Measurements from ENCODE around the gene TBCEL. TPM values are rescaled to one million over a fixed set of nuclear protein-coding genes. Genes with fewer than 3 reads are reported as not detected.

The TBCEL gene
- total and polyA plus RNA-seq, 12 donors: 3.9 to 39.9 (median 28.8) TPM

DNA sequence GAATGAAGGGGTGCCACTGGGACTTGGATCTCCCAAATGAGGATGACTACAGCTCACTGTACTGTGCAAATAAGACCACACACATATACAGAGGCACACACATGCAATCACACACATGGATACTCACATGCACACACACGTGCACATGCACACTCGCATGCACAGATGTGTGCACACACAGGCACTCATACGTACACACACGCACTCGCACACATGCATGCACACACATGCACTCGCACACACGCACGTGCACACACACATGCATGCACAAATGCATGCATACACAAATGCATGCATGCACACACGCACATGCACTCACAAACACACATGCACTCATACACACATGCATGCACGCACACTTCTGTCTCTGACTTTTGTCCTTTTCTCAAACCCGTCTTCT, 113.1 kb downstream of the TBCEL start:
- Histone ChIP-seq H3K27ac (no peak overlapping the region), H3K36me3 (no peaks in the 10 kb centered on the region), H3K9me3 (no peaks in the 10 kb centered on the region), H3K4me1 (peaks cover 0 to 14% (median 6%) of the 10 kb centered on the region in 9 donors), H3K27me3 (no peaks in the 10 kb centered on the region), H3K4me3 (no peak overlapping the region)
- ATAC-seq (no peak), DNase-seq (no peak)
- WGBS, 2 donors: 90 to 91% methylated on average over 11 of the region's 11 CpGs
- TF ChIP-seq CTCF (IDR thresholded peaks at IDR 0.05): no peak
- intact Hi-C loops (cut with DNase I): no loop called here

GRCh38 chr11:121138259-121138658, 114.4 kb downstream of the TBCEL start:
- no peak overlapping the region for H3K27ac ChIP-seq
- DNase-seq: no peak
- no peaks in the 10 kb centered on the region for H3K36me3 ChIP-seq
- H3K4me3 ChIP-seq: no peak overlapping the region
- ATAC-seq: no peak
- no peaks in the 10 kb centered on the region for H3K27me3 ChIP-seq
- TF ChIP-seq CTCF (IDR thresholded peaks at IDR 0.05): no peak
- intact Hi-C loops (cut with DNase I): no loop called here
- 89 to 96% methylated on average over 5 of the region's 5 CpGs for WGBS, 2 donors
- H3K9me3 ChIP-seq: no peaks in the 10 kb centered on the region
- H3K4me1 ChIP-seq: peaks cover 0 to 14% (median 6%) of the 10 kb centered on the region in 9 donors

- Histone ChIP-seq H3K27ac (no peak overlapping the region), H3K27me3 (no peaks in the 10 kb centered on the region), H3K4me1 (peaks cover 0 to 5% (median 0%) of the 10 kb centered on the region in 9 donors), H3K4me3 (no peak overlapping the region), H3K9me3 (no peaks in the 10 kb centered on the region), H3K36me3 (no peaks in the 10 kb centered on the region)
- ATAC-seq (no peak), DNase-seq (no peak)
- TF ChIP-seq CTCF (IDR thresholded peaks at IDR 0.05): no peak
- WGBS, 2 donors: 73 to 79% methylated on average over 8 of the region's 8 CpGs
- intact Hi-C loops (cut with DNase I): no loop called here
Observed at GRCh38 chr11:121140369-121140768, 116.5 kb downstream of the TBCEL start.

Other genes with a start within 250 kb of the TBCEL start
- gene TECTA, start 77.1 kb downstream of the TBCEL start, total RNA-seq: 1 to 10 TPM in 6 of 10 donors, under 1 TPM in 4; 0.71 to 1.7 (median 1.1) TPM
- gene TECTA, start 77.1 kb downstream of the TBCEL start, polyA plus RNA-seq: 1 to 10 TPM in 1 of 2 donors, under 1 TPM in 1; 0.38 to 1.9 TPM